Osteoblast (primary cell): ENCODE results near the gene SIL1. TPM values are rescaled to one million over a fixed set of nuclear protein-coding genes. Genes with fewer than 3 reads are reported as not detected.

Source experiments
- DNase-seq: peaks from one replicate; pipeline ENCODE4 v3.0.0; 2011; ENCODE audit warnings: low spot score, mixed read lengths; ENCODE audit not compliant: insufficient read length; ENCODE audit errors: missing footprints
- H2AFZ ChIP-seq: 2 replicates; pipeline ENCODE4 v1.6.0; 2011; ENCODE audit warnings: mild to moderate bottlenecking, low read length
- H3K27ac ChIP-seq: 2 replicates; pipeline ENCODE4 v1.5.1; 2011; ENCODE audit warnings: mild to moderate bottlenecking, low read depth, low read length, moderate library complexity
- H3K27me3 ChIP-seq: 2 replicates; pipeline ENCODE4 v1.6.0; 2012; ENCODE audit warnings: mild to moderate bottlenecking, control low read depth, inconsistent platforms, low read length, moderate library complexity; ENCODE audit not compliant: insufficient read depth
- H3K36me3 ChIP-seq: 2 replicates; pipeline ENCODE4 v1.5.1; 2011; ENCODE audit warnings: mild to moderate bottlenecking, low read length, control low read depth, moderate library complexity; ENCODE audit not compliant: insufficient read depth
- H3K4me1 ChIP-seq: 2 replicates; pipeline ENCODE4 v1.5.1; 2011; ENCODE audit warnings: mild to moderate bottlenecking, low read length, control low read depth, moderate library complexity; ENCODE audit not compliant: insufficient read depth
- H3K4me2 ChIP-seq: 2 replicates; pipeline ENCODE4 v1.6.0; 2011; ENCODE audit warnings: mild to moderate bottlenecking, low read length; ENCODE audit not compliant: insufficient read depth
- H3K4me3 ChIP-seq: fragments of 200-600 bp; sonication (generic); 3 replicates; pipeline ENCODE4 v1.5.1; 2012; ENCODE audit warnings: mild to moderate bottlenecking, low read length, inconsistent platforms; ENCODE audit not compliant: insufficient read depth
- H3K79me2 ChIP-seq: 2 replicates; pipeline ENCODE4 v1.6.0; 2012; ENCODE audit warnings: mild to moderate bottlenecking, low read length, control low read depth, inconsistent platforms; ENCODE audit not compliant: insufficient read depth
- H3K9me3 ChIP-seq: 2 replicates; pipeline ENCODE4 v1.5.1; 2011; ENCODE audit warnings: low read depth, low read length, control low read depth
- H4K20me1 ChIP-seq: 2 replicates; pipeline ENCODE4 v1.6.0; 2012; ENCODE audit warnings: mild to moderate bottlenecking, low read length, control low read depth; ENCODE audit not compliant: insufficient read depth
- total RNA-seq: library from RNA; depleted of rRNA; stranded (reverse); fragments of >200 nt; gene quantifications from 2 replicates; pipeline ENCODE4 v1.2.3, GENCODE V29; 2012
- TF ChIP-seq, protein P1 (sequence below): IDR thresholded peaks from 2 replicates; pipeline ENCODE4 v1.5.1; 2011; ENCODE audit warnings: mild to moderate bottlenecking, low read depth, low read length, moderate library complexity; ENCODE audit errors: extremely low read depth

The SIL1 gene
- total RNA-seq, 1 donor = 65.1 TPM

DNA sequence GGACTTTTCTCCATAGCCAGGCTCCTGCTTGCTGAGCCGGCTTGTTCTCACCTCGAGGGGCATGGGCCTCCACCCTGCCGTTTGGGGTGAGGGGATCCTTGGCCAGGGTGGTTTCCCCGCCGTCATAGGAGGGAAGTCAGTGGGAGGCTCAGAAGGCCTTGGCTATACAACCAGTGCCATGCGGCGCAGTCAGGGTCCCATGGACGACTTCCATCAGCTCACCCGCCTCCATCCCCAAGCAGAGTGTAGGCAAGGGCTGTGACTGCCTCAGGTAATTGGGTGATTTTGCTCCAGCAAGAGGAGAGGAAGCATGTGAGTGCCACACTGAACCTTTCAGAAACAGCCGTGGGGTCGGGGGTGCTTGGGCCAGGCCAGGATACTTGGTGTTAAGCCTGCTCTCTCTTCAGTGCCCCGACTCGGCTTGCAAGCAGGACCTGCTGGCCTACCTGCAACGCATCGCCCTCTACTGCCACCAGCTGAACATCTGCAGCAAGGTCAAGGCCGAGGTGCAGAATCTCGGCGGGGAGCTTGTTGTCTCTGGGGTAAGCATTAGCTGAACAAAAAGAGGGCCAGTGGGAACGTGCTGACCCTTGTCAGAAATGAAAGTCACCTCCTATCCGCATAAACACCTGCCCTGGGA, 265.9 kb downstream of the SIL1 start:
- DNase-seq = no peak
- Histone ChIP-seq H3K4me3 (no peak overlapping the region), H3K27me3 (no peaks in the 10 kb centered on the region), H3K79me2 (peaks cover 8% of the 10 kb centered on the region), H3K4me2 (no peak overlapping the region), H4K20me1 (peaks cover 9% of the 10 kb centered on the region), H3K9me3 (no peaks in the 10 kb centered on the region), H2AFZ (no peak overlapping the region), H3K27ac (no peak overlapping the region), H3K4me1 (no peaks in the 10 kb centered on the region), H3K36me3 (peaks cover 86% of the 10 kb centered on the region)
- TF ChIP-seq, protein P1, sequence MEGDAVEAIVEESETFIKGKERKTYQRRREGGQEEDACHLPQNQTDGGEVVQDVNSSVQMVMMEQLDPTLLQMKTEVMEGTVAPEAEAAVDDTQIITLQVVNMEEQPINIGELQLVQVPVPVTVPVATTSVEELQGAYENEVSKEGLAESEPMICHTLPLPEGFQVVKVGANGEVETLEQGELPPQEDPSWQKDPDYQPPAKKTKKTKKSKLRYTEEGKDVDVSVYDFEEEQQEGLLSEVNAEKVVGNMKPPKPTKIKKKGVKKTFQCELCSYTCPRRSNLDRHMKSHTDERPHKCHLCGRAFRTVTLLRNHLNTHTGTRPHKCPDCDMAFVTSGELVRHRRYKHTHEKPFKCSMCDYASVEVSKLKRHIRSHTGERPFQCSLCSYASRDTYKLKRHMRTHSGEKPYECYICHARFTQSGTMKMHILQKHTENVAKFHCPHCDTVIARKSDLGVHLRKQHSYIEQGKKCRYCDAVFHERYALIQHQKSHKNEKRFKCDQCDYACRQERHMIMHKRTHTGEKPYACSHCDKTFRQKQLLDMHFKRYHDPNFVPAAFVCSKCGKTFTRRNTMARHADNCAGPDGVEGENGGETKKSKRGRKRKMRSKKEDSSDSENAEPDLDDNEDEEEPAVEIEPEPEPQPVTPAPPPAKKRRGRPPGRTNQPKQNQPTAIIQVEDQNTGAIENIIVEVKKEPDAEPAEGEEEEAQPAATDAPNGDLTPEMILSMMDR = no peak

DNA sequence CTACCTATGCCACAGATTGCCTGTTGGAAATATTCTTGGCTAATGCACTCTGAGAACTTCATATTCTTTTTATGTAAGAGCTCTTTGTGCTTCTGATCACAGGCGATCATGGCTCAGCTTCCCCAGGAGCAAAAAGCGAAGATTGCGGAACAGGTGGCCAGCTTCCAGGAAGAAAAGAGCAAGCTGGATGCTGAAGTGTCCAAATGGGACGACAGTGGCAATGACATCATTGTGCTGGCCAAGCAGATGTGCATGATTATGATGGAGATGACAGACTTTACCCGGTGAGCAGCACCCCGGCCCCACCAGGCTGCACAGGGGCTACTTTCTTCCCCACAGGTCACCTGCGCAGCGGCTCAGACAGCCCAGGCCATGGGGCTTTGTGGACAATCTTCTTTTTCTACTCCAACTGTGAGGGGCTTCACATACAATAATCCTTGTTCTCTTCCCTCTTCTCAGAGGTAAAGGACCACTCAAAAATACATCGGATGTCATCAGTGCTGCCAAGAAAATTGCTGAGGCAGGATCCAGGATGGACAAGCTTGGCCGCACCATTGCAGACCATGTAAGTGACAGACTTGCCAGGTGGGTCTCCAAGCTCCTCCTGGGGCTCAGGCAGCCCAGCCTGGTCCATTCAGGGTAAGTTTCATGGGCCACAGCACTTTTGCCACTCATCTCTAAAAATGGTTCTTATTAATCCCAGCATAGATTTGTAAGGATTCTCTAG, 267.6 kb downstream of the SIL1 start:
- H4K20me1 ChIP-seq = peaks cover 13% of the 10 kb centered on the region
- peaks cover 91% of the 10 kb centered on the region for H3K36me3 ChIP-seq
- no peaks in the 10 kb centered on the region for H3K4me1 ChIP-seq
- H3K79me2 ChIP-seq = peaks cover 22% of the 10 kb centered on the region
- no peak overlapping the region for H2AFZ ChIP-seq
- no peaks in the 10 kb centered on the region for H3K9me3 ChIP-seq
- no peak overlapping the region for H3K27ac ChIP-seq
- H3K4me2 ChIP-seq = no peak overlapping the region
- TF ChIP-seq, protein P1 = no peak
- peak; percentile 58 for DNase-seq
- no peaks in the 10 kb centered on the region for H3K27me3 ChIP-seq
- no peak overlapping the region for H3K4me3 ChIP-seq

DNA sequence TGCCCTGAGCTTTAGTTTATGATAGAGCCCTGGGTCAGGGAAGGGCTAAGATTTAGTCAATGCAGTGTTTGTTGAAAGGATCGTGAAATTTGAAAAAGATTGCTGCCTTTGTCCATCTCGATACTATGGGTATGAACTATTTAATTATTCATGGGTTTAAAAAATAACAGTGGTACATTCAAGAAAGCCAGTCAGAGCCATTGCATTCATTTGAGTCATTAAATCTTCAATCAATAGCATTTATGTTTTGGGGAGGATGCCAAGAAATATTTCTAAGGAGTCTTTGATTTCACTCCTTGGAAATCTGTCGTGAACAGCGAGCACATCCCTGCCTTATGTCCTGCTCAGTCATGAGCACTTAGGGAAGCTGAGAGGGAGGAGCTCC, 268.6 kb downstream of the SIL1 start:
- Histone ChIP-seq H2AFZ (no peak overlapping the region), H3K36me3 (peaks cover 91% of the 10 kb centered on the region), H3K79me2 (peaks cover 25% of the 10 kb centered on the region), H3K27ac (no peak overlapping the region), H3K4me2 (no peak overlapping the region), H3K9me3 (no peaks in the 10 kb centered on the region), H3K4me3 (no peak overlapping the region), H3K27me3 (no peaks in the 10 kb centered on the region), H4K20me1 (peaks cover 16% of the 10 kb centered on the region), H3K4me1 (no peaks in the 10 kb centered on the region)
- DNase-seq = no peak
- TF ChIP-seq, protein P1 = no peak

GRCh38 chr5:138927979-138928378, 270.2 kb downstream of the SIL1 start:
- H3K27me3 ChIP-seq = no peaks in the 10 kb centered on the region
- peaks cover 80% of the 10 kb centered on the region for H3K36me3 ChIP-seq
- no peaks in the 10 kb centered on the region for H3K9me3 ChIP-seq
- no peak overlapping the region for H2AFZ ChIP-seq
- H3K27ac ChIP-seq = no peak overlapping the region
- H3K79me2 ChIP-seq = peaks cover 35% of the 10 kb centered on the region
- H3K4me1 ChIP-seq = no peaks in the 10 kb centered on the region
- peak; percentile 78 for DNase-seq
- H3K4me2 ChIP-seq = no peak overlapping the region
- peaks cover 17% of the 10 kb centered on the region for H4K20me1 ChIP-seq
- TF ChIP-seq, protein P1 = no peak
- H3K4me3 ChIP-seq = no peak overlapping the region
